NB4 (cell line): ENCODE measurements around the gene MYO1F.
A peak's percentile ranks its signal among the peaks of the same experiment; 100 is the strongest.

Experiments
- DNase-seq: peaks from one replicate; pipeline ENCODE4 v3.0.0; 2010; ENCODE audit warnings: low read depth
- H3K4me3 ChIP-seq: one replicate; pipeline ENCODE4 v1.5.1; 2011; ENCODE audit warnings: mild to moderate bottlenecking, low read depth, low read length, moderate library complexity
- CTCF ChIP-seq: IDR thresholded peaks from one replicate; pipeline ENCODE4 v1.5.1; 2012; ENCODE audit warnings: low read depth, low read length
- MAX ChIP-seq: IDR thresholded peaks from 2 replicates; pipeline ENCODE4 v1.6.1; 2011; ENCODE audit warnings: low read depth, low read length
- MYC ChIP-seq: IDR thresholded peaks from 2 replicates; pipeline ENCODE4 v1.6.1; 2011; ENCODE audit warnings: low read depth, low read length
- POLR2A ChIP-seq: IDR thresholded peaks from 2 replicates; pipeline ENCODE4 v1.6.1; 2011; ENCODE audit warnings: mild to moderate bottlenecking; ENCODE audit not compliant: insufficient read length; ENCODE audit errors: extremely low read depth

Gene MYO1F

GRCh38 chr19:8611391-8611876, 34.2 kb upstream of the MYO1F start:
- peak; percentile 72 for DNase-seq
- no peak overlapping the region for H3K4me3 ChIP-seq
- TF ChIP-seq MAX: no peak
- no peak for TF ChIP-seq MYC
- no peak for TF ChIP-seq CTCF
- TF ChIP-seq POLR2A: no peak

- no peak overlapping the region for H3K4me3 ChIP-seq
- DNase-seq: no peak
- TF ChIP-seq CTCF (no peak), MYC (no peak), POLR2A (no peak), MAX (no peak)
These were observed 33.7 kb upstream of the MYO1F start for GRCh38 chr19:8610936-8611300.

- H3K4me3 ChIP-seq: peak within 1 kb of the TSS; percentile 78
- peak; percentile 89 for DNase-seq
- TF ChIP-seq POLR2A (no peak), MAX (peak; percentile 62), MYC (peak; percentile 74)
These were observed 33.0 kb upstream of the MYO1F start, which contains the start of gene ADAMTS10 for GRCh38 chr19:8610041-8610935. Gene ADAMTS10, minus strand, starts transcription at chr19:8610715. Its CDS starts 5,005 bp downstream, at chr19:8605710.

- DNase-seq: peak; percentile 94
- H3K4me3 ChIP-seq: peak overlapping the region; percentile 78
These were observed 32.2 kb upstream of the MYO1F start for GRCh38 chr19:8609279-8610040.

GRCh38 chr19:8608941-8609278, 31.7 kb upstream of the MYO1F start:
- H3K4me3 ChIP-seq: peak overlapping the region; percentile 78
- TF ChIP-seq CTCF: no peak
- TF ChIP-seq MAX: no peak
- TF ChIP-seq MYC: no peak
- no peak for TF ChIP-seq POLR2A
- peak; percentile 61 for DNase-seq

More at GRCh38 chr19:8609279-8610040, 32.2 kb upstream of the MYO1F start:
- TF ChIP-seq CTCF: peak; percentile 44
- TF ChIP-seq MYC: peak; percentile 75
- TF ChIP-seq POLR2A: peak; percentile 50
- peak; percentile 46 for TF ChIP-seq MAX

- DNase-seq: no peak
- no peak for TF ChIP-seq MYC
- no peak for TF ChIP-seq MAX
- TF ChIP-seq POLR2A: no peak
- H3K4me3 ChIP-seq: no peak overlapping the region
These were observed 30.1 kb upstream of the MYO1F start for GRCh38 chr19:8607386-8607785.
